Hippocampal formation (tissue), 2 donors: ENCODE results near the gene SLFNL1.

ENCODE experiments used
- DNase-seq, 2 donors: peaks; one replicate each; lab custom pipeline; 2025; lab: John Stamatoyannopoulos, UW

SLFNL1 gene

DNA sequence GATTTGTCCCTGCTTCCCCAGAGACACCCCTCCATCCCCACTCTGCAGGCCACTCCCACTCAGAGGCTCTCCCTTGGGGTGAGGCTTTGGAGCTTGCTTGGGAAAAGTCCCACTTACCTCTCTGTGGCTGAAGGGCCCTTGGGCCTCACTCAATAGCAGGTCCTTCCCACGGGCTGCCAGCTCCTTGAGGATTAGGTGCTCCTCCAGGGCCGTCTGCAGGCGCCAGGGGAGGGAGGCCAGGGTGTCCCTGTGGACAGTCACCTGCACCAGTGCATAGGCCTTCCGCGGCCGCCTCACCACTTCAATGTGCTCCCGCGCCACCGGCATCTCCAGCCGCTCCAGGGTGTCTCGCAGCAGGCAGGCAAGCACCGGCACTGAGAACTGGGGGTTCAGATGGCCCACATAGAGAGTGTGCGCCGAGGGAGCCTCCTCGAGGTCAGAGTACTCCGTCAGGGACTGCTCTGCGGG is 1.4 kb downstream of the SLFNL1 start:
- no peak for DNase-seq

DNA sequence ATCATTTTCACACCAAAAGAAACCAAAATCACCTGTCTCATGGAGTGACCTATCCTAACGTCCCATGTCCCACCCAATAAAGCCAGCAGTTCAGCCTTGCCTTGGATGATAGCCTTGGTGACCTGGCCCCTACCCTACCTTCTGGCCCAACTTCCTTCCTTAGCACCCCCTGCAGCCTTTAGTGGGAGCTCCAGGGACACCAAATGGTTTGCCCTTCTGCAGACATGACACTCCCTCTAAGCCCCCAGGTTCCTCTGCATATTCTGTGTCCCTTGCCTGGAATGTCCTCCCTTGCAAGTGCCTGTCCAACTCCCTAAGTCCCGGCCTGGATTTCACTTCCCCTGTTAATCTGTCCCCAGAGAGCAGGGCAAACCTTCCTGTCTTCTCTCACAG is 2.2 kb downstream of the SLFNL1 start:
- DNase-seq, result no peak

DNA sequence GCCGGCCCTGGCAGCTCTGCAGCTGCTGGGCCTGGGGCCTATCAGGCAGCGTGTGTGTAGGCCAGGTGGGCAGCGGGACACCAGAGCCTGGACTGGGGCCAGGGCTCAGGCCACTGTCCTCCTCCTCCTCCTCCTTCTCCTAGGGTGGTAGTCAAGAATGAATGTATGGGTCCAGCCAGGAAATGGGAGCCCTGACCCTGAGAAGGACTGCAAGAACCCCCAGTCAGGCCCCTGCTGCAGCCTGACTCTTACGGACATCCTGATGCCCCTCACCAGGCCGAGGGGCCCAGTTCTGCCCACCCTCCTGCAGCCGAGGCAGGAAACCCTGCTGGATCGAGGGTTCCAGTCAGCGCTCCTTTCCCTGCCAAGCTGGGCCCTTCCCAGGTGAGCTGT is 3.5 kb downstream of the SLFNL1 start:
- DNase-seq, result no peak

DNA sequence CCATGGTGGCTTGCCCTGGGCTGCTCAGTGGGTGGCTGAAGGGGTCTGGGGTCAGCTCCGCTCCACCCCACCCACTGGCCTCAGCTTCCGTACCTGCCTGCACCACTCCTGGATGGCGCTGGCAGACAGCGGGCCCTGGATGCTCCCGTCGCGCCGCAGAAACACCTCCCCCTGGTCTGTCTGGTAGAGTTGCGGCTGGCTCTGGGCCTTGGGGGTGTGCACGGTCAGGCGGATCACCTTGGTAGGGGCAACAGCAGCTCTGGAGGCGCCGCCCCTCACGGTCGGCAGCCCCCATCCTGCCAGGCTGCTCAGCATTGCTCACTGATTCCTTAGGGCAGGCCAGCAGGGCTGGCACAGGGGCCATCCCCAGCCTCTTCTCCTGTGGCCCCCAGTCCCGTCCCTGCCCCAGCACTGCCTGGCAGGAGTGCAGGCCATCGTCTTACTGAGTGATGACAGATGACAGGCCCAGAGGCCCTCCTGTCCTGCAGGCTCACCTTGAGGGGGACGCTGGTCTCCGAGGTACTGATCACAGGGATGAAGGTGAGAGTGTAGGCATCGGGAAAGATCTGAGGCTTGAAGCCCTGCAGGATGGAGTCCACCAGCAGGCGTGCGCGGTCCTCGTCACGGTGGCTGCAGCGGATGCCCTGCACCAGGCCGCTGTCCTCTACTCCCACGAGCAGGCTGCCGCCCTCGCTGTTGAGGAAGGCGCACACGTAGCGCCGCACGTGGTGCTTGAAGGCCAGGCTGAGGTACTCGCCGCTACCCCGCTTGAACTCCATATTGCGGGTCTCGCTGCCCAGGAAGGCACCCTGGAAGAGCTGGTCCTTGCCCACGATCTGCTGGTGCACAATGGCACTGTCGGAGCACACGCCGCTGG is 4.1 kb downstream of the SLFNL1 start:
- DNase-seq, result no peak

DNA sequence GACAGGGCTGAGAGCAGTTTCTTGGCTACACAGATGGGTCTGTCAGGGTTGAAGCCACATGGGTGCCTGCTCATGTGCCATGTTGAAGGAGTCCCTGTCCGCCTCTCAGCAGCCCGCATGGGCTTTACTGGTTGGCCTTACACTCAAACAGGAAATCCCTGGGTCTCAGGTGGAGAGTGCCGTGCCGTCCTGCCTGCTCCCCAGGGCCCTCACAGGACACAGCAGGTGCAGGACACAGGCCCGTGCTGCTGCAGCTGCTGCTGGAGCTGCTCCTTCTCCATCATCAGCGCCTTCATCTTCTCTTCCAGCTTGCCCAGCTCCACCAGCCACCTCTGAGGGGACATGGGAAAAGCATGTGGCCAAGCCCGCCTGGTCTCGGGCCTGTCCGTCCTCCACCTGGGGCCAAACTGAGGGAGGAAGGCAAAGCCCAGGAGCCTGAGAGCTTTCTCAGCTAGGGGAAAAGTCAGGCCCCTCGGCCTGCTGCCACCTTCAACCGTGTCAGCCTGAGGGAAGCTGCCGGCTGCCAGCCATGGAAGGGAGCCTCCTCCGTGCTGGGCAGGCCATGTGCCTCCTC is 5.5 kb downstream of the SLFNL1 start:
- no peak for DNase-seq

DNA sequence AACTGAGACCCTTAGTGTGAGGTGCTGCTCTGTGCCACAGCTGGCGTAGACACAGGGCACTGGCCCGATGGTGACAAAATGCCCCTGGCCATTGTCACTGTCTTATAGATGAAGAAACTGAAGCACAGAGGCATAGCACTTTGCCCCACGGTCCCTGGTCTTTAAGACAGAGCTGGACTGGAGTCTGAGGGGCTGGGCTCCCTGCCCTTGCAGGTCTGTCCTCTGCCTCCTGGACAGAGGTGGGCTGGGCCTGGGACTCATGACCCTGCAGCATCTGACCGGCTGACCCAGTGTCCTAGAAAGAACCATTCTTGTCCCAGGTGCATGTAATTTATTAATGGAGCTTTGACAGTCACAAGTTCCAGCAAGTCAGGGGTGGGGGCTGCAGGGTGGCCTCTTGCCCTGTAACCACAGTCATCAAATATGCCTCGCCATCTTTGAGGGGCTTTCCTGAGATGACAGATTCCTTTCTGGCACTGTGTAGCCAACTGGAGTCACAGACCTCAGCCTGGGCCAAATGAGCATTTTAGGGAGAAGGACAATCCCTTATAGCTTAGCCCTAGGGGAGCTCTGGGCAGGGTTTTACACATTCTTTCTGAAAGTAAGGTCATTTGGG is 6.1 kb downstream of the SLFNL1 start:
- DNase-seq, result no peak

DNA sequence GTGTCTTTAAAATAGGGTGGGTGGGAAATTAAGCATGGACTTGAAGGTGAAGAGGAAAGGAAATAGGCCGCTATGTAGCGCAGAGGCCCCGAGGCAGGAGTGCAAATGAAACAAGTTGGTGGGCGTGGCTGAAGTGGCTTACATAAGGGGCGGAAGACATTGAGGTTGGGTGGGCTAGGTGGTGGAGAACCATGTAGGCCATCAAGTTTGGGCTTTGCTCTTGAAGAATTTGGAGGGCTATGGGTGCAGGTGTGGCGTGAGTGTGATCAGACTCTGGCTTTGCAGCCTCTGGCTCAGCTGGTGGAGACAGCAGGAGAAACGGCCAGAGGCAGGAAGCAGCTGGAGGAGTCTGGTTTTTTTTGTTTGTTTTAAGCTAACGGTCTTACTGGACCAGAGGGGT is 6.7 kb downstream of the SLFNL1 start:
- DNase-seq, result no peak

DNA sequence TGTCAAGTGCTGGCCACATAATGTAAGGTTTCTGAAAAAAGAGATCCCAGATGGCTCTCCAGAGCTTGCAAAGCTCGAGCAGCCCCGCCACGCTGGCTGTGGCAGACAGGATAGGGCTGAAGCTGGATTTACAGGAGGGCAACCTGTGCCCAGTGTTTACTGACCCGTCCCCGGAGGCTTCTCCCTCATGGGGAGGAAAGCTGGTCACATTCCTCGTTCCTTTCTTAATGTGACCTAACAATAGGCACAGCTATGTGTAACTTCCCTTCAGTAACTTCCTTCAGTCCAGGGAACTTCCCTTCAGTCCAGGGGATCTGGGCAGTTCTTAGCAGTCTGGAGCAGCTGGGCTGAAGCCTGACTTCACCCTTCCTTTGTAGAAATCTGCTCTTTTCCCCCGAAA is 7.7 kb downstream of the SLFNL1 start:
- no peak for DNase-seq

DNA sequence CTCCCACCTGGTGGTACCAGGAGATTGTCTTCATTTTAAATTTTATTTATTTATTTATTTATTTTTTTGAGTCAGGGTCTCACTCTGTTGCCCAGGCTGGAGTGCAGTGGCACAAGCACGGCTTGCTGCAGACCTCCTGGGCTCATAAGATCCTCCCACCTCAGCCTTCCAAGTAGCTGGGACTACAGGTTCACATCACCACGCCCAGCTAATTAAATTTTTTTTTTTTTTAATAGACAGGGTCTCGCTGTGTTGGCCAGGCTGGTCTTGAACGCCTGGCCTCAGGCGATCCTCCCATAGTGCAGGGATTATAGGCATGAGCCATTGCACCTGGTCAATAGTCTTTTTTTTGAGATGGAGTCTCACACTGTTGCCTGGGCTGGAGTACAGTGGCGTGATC is 8.5 kb downstream of the SLFNL1 start:
- no peak for DNase-seq

DNA sequence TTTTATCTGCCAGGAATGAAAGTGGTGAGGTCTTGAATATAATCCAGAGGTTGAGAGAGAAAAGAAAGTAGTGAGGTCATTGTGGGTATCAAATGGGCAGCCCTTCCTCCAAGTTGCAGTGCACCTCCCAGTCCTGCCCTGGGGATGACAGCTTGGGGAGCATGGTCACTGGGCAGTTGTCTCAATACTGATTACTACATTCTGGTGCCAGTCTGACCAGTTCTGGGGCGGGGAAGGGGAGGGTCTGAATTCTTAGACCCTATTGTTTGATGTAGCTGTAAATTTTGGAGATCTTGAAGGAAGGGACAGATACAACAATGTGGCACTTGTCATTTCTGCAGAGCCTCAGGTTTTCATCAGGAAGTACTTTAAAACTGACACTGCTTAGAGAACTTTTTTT is 11.2 kb downstream of the SLFNL1 start:
- no peak for DNase-seq

DNA sequence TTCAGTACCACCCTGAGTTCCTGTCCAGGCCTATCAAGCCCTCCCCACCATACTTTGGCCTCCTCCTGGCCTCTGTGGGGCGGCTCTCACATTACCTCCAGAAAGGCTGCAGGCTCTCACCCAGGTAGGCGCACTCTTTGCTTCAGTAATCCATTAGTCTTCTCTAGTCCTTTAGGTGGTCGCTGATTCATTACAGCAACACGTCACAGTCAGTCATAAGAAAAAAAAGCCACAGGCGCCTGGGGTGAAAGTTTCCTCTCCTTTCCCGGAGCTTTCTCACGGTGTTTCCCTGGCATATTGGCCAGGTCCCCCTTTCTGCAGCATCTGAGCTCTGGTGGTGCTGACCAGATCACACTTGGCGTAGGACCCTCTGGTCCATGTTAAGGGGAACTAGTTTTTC is 12.1 kb downstream of the SLFNL1 start:
- no peak for DNase-seq

DNA sequence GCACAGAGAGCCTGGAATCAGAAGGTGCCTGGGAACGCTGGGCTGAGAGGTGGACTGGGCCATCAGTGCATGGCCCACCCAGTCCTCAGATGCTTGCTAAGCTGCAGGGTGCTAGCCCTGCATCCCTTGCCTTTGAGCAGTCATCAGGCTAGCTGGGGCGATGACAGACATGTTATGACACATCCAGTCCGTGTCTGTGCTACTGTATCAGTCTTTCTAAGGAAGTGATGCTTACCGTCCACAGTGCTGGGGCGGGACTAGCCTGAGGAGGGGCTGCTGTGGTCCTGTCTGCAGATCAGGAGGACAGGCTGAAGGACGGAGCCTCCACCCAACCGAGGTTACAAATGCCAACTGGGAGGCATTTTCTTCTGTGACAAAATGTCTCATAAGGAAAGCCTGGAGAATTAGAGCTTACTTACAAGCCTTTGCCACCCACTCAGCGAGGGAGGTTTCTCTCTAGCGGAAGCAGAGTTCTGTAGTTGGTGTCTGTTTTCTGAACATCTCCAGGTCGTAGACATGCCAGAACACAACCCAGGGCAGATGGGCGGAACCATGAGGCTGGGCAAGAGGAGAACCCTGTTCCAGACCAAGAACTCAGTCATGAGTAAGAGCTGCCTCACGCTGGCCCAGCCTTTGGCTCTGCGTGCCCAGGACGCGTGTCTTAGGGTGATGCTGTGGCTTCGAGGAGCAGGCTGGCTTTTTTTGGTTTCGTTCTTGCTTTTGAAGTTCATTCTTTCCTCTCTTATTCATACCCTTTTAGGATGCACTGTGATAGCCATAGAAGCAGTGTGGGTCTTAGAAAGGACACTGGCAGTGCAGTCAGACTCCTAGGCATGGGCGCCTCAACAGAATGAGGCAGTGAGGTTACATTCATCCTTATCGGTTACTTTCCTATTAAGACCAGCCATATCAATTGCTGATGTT is 14.3 kb downstream of the SLFNL1 start:
- DNase-seq, result no peak

DNA sequence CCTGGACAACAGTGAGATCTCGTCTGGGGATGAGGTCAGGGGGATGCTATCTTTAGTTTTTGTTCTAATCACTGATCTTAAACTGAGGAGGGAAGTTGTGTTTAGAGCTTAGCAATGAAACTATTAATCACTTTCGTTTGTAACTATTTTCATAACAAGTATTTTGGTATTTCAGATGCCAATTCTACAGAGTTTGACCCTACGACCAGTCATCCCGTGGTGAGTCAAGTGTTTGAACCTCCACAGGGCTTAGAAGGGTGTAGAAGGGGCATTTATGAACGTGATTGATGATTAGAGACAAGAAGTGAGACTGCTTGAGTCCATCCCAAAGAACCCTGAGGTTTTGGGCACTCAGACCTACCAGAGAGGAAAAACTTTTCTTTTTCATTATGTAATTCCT is 15.6 kb downstream of the SLFNL1 start:
- DNase-seq, result no peak

DNA sequence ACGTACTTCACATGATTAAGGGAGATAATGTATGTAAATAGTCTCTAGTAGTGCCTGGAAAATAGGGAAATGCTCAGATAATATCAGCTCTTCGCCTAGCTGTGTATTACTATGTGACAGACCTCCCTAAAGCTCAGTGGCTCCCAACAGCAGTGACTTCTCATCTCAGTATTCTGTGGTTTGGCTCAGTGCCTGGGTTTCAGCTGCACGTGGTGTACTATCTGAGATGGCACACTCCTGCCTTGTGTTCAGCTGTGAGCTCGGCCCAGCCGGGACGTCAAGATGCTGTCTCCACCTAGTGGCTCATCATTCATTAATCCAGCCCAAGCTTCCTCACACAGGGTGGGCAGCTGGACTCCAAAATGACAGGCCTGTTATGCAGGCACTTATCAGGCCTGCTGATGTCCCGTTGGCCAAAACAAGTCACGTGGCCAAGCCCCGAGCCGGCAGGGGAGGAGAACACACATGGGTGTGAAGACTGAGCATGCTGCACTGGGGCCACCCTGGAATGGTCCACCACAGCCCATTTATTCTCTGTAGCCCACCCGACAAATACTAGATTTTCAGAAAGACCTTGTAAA is 17.8 kb downstream of the SLFNL1 start:
- DNase-seq, result peak; percentile 83 to 88

DNA sequence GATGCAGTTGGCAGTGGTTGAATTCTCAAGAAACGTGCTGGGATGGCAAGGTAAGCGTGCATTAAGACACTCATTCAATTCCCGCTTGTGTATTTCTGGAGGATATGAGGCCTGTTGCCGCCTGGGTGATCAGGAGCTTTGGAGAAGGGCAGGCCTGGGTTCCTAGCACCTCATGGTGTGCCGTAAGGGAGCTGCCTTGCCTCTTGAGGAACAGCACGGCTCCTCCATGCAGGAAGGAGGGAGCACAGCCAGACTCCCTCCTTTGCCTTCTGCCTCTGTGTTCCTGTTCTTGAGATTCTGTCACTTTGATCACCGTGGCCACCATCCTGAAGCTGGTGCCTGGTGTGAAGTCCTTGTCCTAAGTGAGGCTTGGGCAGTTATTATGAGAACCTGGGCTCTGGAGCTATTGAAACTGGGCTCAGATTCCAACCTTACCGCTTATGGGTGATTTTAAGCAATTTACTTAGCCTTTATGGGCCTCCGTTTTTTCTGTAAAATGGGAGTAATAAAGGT is 18.3 kb downstream of the SLFNL1 start:
- DNase-seq, result no peak

DNA sequence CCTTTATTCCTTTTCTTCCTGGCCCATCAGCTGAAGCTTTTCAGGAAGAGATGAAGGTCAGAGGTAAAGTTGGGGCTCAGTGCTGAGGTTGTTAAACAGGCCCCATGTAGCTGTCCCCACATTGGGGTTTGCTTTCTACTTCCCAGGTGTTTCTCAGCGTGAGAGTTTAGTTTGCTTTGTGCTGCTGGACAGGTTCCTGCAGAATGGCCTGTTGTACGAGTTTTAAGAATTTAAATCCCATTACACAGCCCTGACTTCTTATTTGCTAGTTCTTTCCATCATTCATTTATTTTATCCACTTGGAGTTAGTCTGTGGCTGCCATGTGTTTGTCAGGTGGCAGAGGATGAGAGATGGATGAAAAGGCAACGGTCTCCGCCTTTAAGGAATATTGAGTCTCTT is 22.9 kb downstream of the SLFNL1 start:
- no peak for DNase-seq

DNA sequence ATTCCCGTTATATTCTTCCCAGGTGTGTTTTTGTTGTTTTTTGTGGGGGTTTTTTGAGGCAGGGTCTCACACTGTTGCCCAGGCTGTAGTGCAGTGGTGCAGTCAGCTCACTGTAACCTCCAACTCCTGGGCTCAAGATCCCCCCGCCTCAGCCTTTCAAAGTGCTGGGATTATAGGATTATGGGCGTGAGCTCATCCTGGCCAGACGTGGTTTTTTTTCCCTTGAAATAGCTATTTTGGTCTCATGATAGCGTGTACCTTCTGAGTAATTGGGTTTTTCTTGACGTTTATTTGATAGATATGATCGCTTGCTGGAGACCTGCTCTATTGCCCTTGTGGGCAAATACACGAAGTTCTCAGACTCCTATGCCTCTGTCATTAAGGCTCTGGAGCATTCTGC is 24.4 kb downstream of the SLFNL1 start:
- DNase-seq, result no peak

DNA sequence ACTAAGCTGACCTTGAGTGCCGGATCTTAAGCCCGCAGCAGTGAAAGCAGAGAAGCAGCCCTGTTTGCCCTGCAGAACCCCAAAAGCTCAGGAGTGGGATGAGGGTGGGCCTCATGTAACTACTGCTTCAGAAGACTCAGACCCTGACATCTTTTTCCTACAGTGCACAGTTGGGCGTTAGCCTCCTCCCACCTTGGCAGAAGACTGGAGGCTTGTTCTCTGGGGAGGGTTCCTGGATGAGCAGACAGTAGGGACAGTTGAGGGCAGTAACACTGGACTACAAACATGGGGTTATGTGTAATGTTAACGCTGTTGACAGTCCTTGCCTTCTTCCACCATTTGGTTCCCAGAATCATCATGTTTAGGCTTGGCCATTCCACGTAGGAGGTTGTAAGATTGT is 32.5 kb downstream of the SLFNL1 start:
- DNase-seq, result no peak

DNA sequence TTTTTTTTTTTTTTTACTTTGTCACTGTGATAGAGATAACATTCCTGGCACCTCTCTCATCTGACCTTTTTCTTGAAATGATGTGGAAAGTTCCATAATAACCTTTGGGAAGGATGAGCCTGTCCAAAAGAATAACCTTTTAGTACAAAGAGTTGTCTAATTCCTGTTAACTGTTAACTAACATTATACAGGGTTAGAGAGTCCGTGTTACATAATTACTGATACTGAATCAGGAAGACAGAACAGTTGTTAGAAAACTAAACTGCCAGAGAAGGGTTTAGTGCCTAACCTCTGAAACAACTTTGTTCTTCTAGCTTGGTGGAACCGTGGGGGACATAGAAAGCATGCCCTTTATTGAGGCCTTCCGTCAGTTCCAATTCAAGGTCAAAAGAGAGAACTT is 33.2 kb downstream of the SLFNL1 start:
- no peak for DNase-seq

DNA sequence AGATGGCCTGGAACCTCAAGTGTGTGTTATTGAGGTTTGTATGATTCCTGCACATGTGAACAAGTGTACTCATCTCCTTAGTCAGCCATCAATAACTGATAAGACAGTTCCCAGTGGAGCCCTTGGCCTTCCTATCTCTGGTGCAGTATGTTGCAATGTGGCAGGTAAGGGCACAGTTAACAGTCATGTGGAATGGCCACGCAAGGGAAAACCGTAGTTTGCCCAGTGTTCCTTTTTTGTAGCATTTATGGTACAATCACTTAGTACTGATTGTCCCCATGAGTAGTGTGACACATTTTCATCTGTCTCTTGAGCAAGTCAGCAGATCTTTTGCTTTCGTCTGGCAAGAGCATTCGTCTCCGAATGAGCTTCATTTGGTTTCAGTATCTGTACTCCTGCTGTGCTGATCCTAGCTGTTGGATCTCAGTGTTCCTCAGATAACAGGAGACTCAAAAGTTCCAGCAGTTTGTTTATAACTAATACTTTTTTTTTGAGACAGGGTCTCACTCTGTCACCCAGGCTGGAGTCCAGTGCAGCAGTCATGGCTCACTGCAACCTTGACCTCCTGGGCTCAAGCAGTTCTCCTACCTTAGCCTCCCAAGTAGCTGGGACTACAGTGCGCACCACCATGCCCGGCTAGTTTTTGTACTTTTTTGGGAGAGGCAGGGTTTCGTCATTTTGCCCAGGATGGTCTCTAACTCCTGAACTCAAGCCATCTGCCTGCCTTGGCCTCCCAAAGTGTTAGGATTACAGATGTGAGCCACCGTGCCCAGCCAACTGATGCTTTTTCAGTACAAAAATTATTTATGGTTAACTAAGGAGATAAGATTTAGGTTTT is 33.9 kb downstream of the SLFNL1 start:
- no peak for DNase-seq

DNA sequence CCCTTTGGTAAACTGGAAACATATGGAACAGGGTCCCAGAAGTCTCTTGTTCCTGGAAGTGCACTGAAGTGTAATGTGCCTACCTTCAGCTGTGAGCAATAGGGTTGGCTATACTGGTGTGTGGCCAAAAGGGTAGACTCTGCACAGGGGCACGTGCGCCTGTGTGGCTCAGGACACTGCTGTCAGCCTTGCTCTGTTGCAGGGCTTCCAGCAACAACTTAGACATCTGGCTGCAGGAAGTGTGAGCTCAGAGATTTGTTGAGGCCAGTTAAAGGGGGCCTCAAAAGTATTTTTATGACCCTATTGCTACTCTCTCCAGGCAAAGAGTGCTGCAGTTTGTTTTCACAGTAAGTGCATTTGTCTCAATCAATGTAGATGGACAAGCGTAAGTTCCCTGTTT is 34.6 kb downstream of the SLFNL1 start:
- DNase-seq, result no peak
